IPS-15b (cell line): Measurements from ENCODE around the gene SOAT2.
"Not testable (repeated sequence)": the region's sequence is repeated elsewhere in the genome, so short reads cannot be mapped to it uniquely, and the experiment has no call there.

ENCODE experiments used
- H3K27me3 ChIP-seq: one replicate; pipeline ENCODE4 v1.6.1; 2013; ENCODE audit warnings: low read length; ENCODE audit not compliant: control insufficient read depth, insufficient read depth
- H3K36me3 ChIP-seq: one replicate; pipeline ENCODE4 v1.6.1; 2013; ENCODE audit warnings: low read length; ENCODE audit not compliant: control insufficient read depth, insufficient read depth
- H3K4me1 ChIP-seq: one replicate; pipeline ENCODE4 v1.6.1; 2013; ENCODE audit warnings: mild to moderate bottlenecking, low read length; ENCODE audit not compliant: control insufficient read depth, insufficient read depth
- H3K4me3 ChIP-seq: one replicate; pipeline ENCODE4 v1.5.1; 2013; ENCODE audit warnings: low read depth, low read length
- H3K9ac ChIP-seq: one replicate; pipeline ENCODE4 v1.6.1; 2013; ENCODE audit warnings: low read depth, mild to moderate bottlenecking, low read length
- H3K9me3 ChIP-seq: one replicate; pipeline ENCODE4 v1.6.1; 2013; ENCODE audit warnings: mild to moderate bottlenecking, low read length; ENCODE audit not compliant: control insufficient read depth, insufficient read depth

SOAT2 gene

DNA sequence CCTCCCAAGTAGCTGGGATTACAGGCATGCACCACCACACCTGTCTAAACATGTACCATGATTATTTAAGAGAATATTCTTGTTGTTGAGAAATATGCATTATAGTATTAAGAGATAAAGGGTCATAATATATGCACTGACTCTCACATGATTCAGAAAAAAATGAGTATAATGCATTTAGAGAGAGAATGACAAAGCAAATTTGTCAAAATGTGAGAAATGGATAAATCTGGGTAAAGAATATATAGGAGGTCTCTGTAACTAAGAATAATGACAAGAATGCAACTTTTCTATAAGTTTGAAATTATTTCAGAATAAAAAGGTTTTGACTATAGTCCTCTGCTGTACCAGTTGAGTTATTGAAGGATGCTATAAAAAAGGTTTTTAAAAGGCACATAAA lies 49.1 kb downstream of the SOAT2 start:
- no peak overlapping the region for H3K9ac ChIP-seq
- H3K36me3 ChIP-seq, result no peaks in the 10 kb centered on the region
- H3K4me3 ChIP-seq, result no peak overlapping the region
- no peaks in the 10 kb centered on the region for H3K9me3 ChIP-seq
- H3K4me1 ChIP-seq, result no peaks in the 10 kb centered on the region
- H3K27me3 ChIP-seq, result peaks cover 13% of the 10 kb centered on the region

GRCh38 chr12:53159195-53159839 lies 56.0 kb downstream of the SOAT2 start:
- no peaks in the 10 kb centered on the region for H3K4me1 ChIP-seq
- peak overlapping the region; percentile 31 for H3K4me3 ChIP-seq
- no peaks in the 10 kb centered on the region for H3K9me3 ChIP-seq
- H3K9ac ChIP-seq, result no peak overlapping the region
- H3K36me3 ChIP-seq, result no peaks in the 10 kb centered on the region
- peaks cover 41% of the 10 kb centered on the region for H3K27me3 ChIP-seq

- Histone ChIP-seq H3K4me3 (peak overlapping the region; percentile 24), H3K9me3 (no peaks in the 10 kb centered on the region), H3K36me3 (no peaks in the 10 kb centered on the region), H3K27me3 (peaks cover 41% of the 10 kb centered on the region), H3K9ac (no peak overlapping the region), H3K4me1 (no peaks in the 10 kb centered on the region)
These were observed 56.7 kb downstream of the SOAT2 start for GRCh38 chr12:53160000-53160399.

GRCh38 chr12:53160673-53161072 lies 57.4 kb downstream of the SOAT2 start:
- peaks cover 41% of the 10 kb centered on the region for H3K27me3 ChIP-seq
- no peaks in the 10 kb centered on the region for H3K36me3 ChIP-seq
- H3K9me3 ChIP-seq, result no peaks in the 10 kb centered on the region
- no peak overlapping the region for H3K9ac ChIP-seq
- no peaks in the 10 kb centered on the region for H3K4me1 ChIP-seq
- no peak overlapping the region for H3K4me3 ChIP-seq

GRCh38 chr12:53161119-53161911 lies 58.0 kb downstream of the SOAT2 start:
- Histone ChIP-seq H3K4me3 (no peak overlapping the region), H3K27me3 (peaks cover 41% of the 10 kb centered on the region), H3K36me3 (no peaks in the 10 kb centered on the region), H3K9me3 (no peaks in the 10 kb centered on the region), H3K4me1 (no peaks in the 10 kb centered on the region), H3K9ac (no peak overlapping the region)

GRCh38 chr12:53163008-53163407 lies 59.7 kb downstream of the SOAT2 start:
- not testable (repeated sequence) for H3K9ac ChIP-seq, H3K4me1 ChIP-seq, H3K36me3 ChIP-seq, H3K9me3 ChIP-seq, H3K4me3 ChIP-seq
- H3K27me3 ChIP-seq, result peaks cover 53% of the 10 kb centered on the region

DNA sequence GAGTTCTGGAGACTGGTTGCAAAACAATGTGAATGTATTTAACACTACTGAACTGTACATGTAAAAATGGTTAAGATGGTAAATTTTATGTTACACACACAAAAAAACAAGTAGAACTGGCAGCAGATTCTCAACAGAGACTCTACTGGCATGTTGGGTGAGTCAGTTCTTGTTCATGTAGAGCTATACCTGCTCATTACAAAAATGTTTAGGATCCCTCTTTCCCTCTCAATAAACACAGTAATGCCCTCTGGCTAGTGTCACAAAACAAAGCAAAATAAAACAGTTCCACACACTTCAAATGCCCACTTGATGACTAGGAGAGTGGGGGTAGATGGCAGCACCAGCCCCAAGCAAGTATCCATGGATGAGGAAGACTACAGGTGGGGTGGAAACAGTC lies 63.6 kb downstream of the SOAT2 start:
- H3K9me3 ChIP-seq, result no peaks in the 10 kb centered on the region
- H3K4me1 ChIP-seq, result peaks cover 5% of the 10 kb centered on the region
- no peak overlapping the region for H3K9ac ChIP-seq
- H3K36me3 ChIP-seq, result no peaks in the 10 kb centered on the region
- H3K27me3 ChIP-seq, result peaks cover 48% of the 10 kb centered on the region
- no peak overlapping the region for H3K4me3 ChIP-seq

DNA sequence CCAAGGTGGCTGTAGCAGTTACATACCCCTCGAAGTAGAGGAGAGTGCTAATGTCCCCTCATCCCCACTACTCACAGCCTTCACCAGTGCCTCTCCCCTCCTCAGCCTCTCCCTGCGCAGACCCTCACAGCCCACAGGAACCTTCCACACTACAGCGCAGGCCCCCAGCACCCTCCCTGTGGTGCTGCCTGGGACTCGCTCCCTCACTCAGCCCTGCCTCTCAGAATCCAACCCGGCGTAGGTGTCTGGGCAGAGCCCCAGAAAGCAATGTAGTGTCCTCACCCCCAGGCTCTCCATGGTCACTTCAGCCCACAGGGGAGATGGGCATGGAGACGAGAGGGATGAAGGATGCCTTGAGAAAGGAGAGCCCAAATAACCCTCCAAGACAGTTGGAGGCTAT lies 66.4 kb downstream of the SOAT2 start:
- Histone ChIP-seq H3K36me3 (no peaks in the 10 kb centered on the region), H3K9ac (no peak overlapping the region), H3K9me3 (no peaks in the 10 kb centered on the region), H3K4me3 (no peak overlapping the region), H3K4me1 (peaks cover 5% of the 10 kb centered on the region), H3K27me3 (peaks cover 65% of the 10 kb centered on the region)

DNA sequence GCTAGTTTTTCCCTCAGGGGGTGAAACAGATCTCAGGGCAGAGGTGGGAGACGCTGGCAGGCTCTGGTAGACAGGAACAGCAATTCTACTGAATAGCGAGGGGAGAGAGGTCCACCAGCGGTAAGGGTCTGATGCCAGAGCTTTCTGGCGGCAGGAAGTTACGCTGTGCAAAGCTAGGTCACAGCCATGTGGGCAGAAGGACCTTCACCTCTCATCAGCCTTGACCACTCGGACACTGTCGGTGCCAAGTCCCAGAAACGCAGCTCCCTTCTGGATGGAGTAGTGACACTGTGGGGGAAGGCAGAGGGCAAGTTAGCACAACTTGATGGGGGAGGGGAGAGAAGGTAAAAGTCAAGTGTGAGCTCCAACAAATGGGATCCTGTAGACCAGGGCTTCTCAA lies 66.9 kb downstream of the SOAT2 start:
- Histone ChIP-seq H3K27me3 (peaks cover 69% of the 10 kb centered on the region), H3K4me1 (peaks cover 5% of the 10 kb centered on the region), H3K36me3 (no peaks in the 10 kb centered on the region), H3K4me3 (no peak overlapping the region), H3K9ac (no peak overlapping the region), H3K9me3 (no peaks in the 10 kb centered on the region)

GRCh38 chr12:53170876-53171724 lies 67.8 kb downstream of the SOAT2 start:
- H3K9me3 ChIP-seq, result no peaks in the 10 kb centered on the region
- H3K4me3 ChIP-seq, result no peak overlapping the region
- peaks cover 77% of the 10 kb centered on the region for H3K27me3 ChIP-seq
- no peak overlapping the region for H3K9ac ChIP-seq
- no peaks in the 10 kb centered on the region for H3K36me3 ChIP-seq
- H3K4me1 ChIP-seq, result peaks cover 9% of the 10 kb centered on the region

- H3K9me3 ChIP-seq, result no peaks in the 10 kb centered on the region
- H3K9ac ChIP-seq, result no peak overlapping the region
- H3K4me3 ChIP-seq, result no peak overlapping the region
- H3K36me3 ChIP-seq, result no peaks in the 10 kb centered on the region
- peaks cover 9% of the 10 kb centered on the region for H3K4me1 ChIP-seq
- H3K27me3 ChIP-seq, result peaks cover 79% of the 10 kb centered on the region
These were observed 68.5 kb downstream of the SOAT2 start for GRCh38 chr12:53171725-53172329.
